ENCODE measurements around the gene DOCK3.

The DOCK3 gene

DNA sequence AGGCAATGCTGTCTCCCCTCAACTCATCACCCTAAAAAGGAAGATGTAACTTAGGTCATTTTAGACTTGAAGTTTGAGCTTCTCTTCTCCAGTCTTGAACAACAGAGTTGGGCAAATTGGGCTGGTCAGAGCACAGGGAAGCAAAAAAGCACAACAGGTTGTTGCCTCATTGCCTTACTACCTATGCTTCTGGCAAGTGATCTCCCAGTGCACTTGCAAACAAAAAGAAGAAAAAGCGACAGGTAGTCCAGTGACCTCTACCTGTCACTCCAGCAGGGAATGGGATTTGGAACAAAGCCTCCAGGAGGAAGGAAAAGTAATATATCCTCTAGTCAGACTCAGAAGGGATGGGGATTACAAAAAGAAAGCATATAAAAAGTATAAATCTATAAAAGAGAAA, 550.1 kb downstream of the DOCK3 start:
- Histone ChIP-seq H3K4me3 (replicated peaks; ENCODE audit: insufficient read depth, low read length) (no peak overlapping the region), H3K27ac (replicated peaks) (no peak overlapping the region), H3K27me3 (ENCODE audit: insufficient read depth, poor library complexity, severe bottlenecking) (peaks cover 3% of the 10 kb centered on the region)
- no peak for TF ChIP-seq SPI1 (IDR thresholded peaks at IDR 0.05; ENCODE audit: borderline replicate concordance, low read depth)
- TF ChIP-seq, protein P1, sequence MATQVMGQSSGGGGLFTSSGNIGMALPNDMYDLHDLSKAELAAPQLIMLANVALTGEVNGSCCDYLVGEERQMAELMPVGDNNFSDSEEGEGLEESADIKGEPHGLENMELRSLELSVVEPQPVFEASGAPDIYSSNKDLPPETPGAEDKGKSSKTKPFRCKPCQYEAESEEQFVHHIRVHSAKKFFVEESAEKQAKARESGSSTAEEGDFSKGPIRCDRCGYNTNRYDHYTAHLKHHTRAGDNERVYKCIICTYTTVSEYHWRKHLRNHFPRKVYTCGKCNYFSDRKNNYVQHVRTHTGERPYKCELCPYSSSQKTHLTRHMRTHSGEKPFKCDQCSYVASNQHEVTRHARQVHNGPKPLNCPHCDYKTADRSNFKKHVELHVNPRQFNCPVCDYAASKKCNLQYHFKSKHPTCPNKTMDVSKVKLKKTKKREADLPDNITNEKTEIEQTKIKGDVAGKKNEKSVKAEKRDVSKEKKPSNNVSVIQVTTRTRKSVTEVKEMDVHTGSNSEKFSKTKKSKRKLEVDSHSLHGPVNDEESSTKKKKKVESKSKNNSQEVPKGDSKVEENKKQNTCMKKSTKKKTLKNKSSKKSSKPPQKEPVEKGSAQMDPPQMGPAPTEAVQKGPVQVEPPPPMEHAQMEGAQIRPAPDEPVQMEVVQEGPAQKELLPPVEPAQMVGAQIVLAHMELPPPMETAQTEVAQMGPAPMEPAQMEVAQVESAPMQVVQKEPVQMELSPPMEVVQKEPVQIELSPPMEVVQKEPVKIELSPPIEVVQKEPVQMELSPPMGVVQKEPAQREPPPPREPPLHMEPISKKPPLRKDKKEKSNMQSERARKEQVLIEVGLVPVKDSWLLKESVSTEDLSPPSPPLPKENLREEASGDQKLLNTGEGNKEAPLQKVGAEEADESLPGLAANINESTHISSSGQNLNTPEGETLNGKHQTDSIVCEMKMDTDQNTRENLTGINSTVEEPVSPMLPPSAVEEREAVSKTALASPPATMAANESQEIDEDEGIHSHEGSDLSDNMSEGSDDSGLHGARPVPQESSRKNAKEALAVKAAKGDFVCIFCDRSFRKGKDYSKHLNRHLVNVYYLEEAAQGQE (IDR thresholded peaks at IDR 0.05; ENCODE audit: insufficient replicate concordance, low read depth): no peak
- no peak for TF ChIP-seq GABPA (IDR thresholded peaks at IDR 0.05; ENCODE audit: low read depth)
- TF ChIP-seq POLR2AphosphoS5 (IDR thresholded peaks at IDR 0.05; ENCODE audit: low read depth): no peak
- no peak for TF ChIP-seq CTCF (IDR thresholded peaks at IDR 0.05; ENCODE audit: insufficient read depth, low read length)
- no peak for DNase-seq (ENCODE audit: low read depth in 1 of 2, low spot score in 1 of 2)

GRCh38 chr3:51242939-51243338, 568.2 kb downstream of the DOCK3 start:
- peaks cover 2% of the 10 kb centered on the region for H3K27me3 ChIP-seq (ENCODE audit: insufficient read depth, poor library complexity, severe bottlenecking)
- no peak overlapping the region for H3K4me3 ChIP-seq (replicated peaks; ENCODE audit: insufficient read depth, low read length)
- no peak overlapping the region for H3K27ac ChIP-seq (replicated peaks)
- TF ChIP-seq GABPA (IDR thresholded peaks at IDR 0.05; ENCODE audit: low read depth) (no peak), SPI1 (IDR thresholded peaks at IDR 0.05; ENCODE audit: borderline replicate concordance, low read depth) (no peak), POLR2AphosphoS5 (IDR thresholded peaks at IDR 0.05; ENCODE audit: low read depth) (no peak), CTCF (IDR thresholded peaks at IDR 0.05; ENCODE audit: insufficient read depth, low read length) (no peak)
- TF ChIP-seq, protein P1 (IDR thresholded peaks at IDR 0.05; ENCODE audit: insufficient replicate concordance, low read depth): no peak
- no peak for DNase-seq (ENCODE audit: low read depth in 1 of 2, low spot score in 1 of 2)

DNA sequence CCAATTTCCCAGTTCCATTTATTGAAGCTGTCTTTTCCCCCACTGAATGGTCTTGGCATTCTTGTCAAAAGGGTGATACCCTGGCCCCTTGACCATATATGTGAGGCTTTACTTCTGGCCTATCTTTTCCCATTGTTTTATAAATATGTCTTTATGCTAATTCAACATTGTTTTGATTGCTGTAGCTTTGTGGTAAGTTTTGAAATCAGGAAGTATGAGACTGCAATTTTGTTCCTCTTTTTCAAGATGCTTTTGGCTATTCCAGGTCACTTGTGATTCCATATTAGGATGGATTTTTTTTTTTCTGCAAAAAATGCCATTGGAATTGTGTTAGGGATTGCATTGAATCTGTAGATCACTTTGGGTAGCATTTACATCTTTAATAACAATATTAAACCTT, 569.2 kb downstream of the DOCK3 start:
- DNase-seq (ENCODE audit: low read depth in 1 of 2, low spot score in 1 of 2): peak in 1 of 2 experiments; percentile 2
- no peak overlapping the region for H3K27ac ChIP-seq (replicated peaks)
- TF ChIP-seq POLR2AphosphoS5 (IDR thresholded peaks at IDR 0.05; ENCODE audit: low read depth) (no peak), SPI1 (IDR thresholded peaks at IDR 0.05; ENCODE audit: borderline replicate concordance, low read depth) (peak; percentile 8; the same call in 1 of the 2 replicates)
- H3K4me3 ChIP-seq (replicated peaks; ENCODE audit: insufficient read depth, low read length): no peak overlapping the region
- H3K27me3 ChIP-seq (ENCODE audit: insufficient read depth, poor library complexity, severe bottlenecking): peaks cover 2% of the 10 kb centered on the region

GRCh38 chr3:51245867-51246266, 571.1 kb downstream of the DOCK3 start:
- Histone ChIP-seq H3K27ac (replicated peaks) (no peak overlapping the region), H3K27me3 (ENCODE audit: insufficient read depth, poor library complexity, severe bottlenecking) (no peaks in the 10 kb centered on the region), H3K4me3 (replicated peaks; ENCODE audit: insufficient read depth, low read length) (no peak overlapping the region)
- TF ChIP-seq POLR2AphosphoS5 (IDR thresholded peaks at IDR 0.05; ENCODE audit: low read depth): no peak
- TF ChIP-seq SPI1 (IDR thresholded peaks at IDR 0.05; ENCODE audit: borderline replicate concordance, low read depth): no peak
- no peak for TF ChIP-seq GABPA (IDR thresholded peaks at IDR 0.05; ENCODE audit: low read depth)
- TF ChIP-seq, protein P1 (IDR thresholded peaks at IDR 0.05; ENCODE audit: insufficient replicate concordance, low read depth): no peak
- TF ChIP-seq CTCF (IDR thresholded peaks at IDR 0.05; ENCODE audit: insufficient read depth, low read length): no peak
- DNase-seq (ENCODE audit: low read depth in 1 of 2, low spot score in 1 of 2): no peak

Data from HL-60 (cell line).